SK-N-SH (cell line): ENCODE measurements around the gene ZNF148. TPM values are rescaled to one million over a fixed set of nuclear protein-coding genes. Genes with fewer than 3 reads are reported as not detected.

Experiments
- CTCF ChIA-PET: fragments of 300-600, 350-600 bp; formaldehyde crosslinking; extraction: SDS; loops from one replicate; lab custom pipeline; 2021; lab: Yijun Ruan, JAX
- POLR2A ChIA-PET: fragments of 350-600 bp; sonication (Branson Sonifier 250); formaldehyde crosslinking; extraction: SDS; loops from one replicate; lab custom pipeline; 2020; ENCODE audit warnings: antibody characterized with exemption, inconsistent platforms; lab: Yijun Ruan, JAX
- DNase-seq: peaks from one replicate; pipeline ENCODE4 v3.0.0; 2012
- H2AFZ ChIP-seq: fragments of 200-600 bp; sonication (generic); 2 replicates; pipeline ENCODE4 v1.8.1; 2016; ENCODE audit warnings: antibody characterized with exemption, mild to moderate bottlenecking, low read depth
- H3F3A ChIP-seq: fragments of 200-600 bp; sonication (generic); replicated peaks from 2 replicates; pipeline ENCODE3; 2016; ENCODE audit warnings: antibody characterized with exemption, mild to moderate bottlenecking; ENCODE audit not compliant: insufficient read depth
- H3K27ac ChIP-seq, 2 experiments: fragments of 200-500 bp in 1 of 2; fragments of 200-600 bp in 1 of 2; sonication (Bioruptor generic) in 1 of 2; sonication (generic), shearing (Covaris generic) in 1 of 2; 2 replicates each; pipeline versions ENCODE4 v1.5.1 to v1.6.1; 2014 to 2016; ENCODE audit warnings: low read depth in 2 of 2, inconsistent platforms in 1 of 2, low read length in 1 of 2, mild to moderate bottlenecking in 1 of 2, mixed read lengths in 1 of 2
- H3K27me3 ChIP-seq: fragments of 200-600 bp; sonication (generic), shearing (Covaris generic); 2 replicates; pipeline ENCODE4 v1.6.1; 2016; ENCODE audit warnings: mixed run types; ENCODE audit not compliant: insufficient read depth
- H3K36me3 ChIP-seq, 2 experiments: fragments of 200-500 bp in 1 of 2; fragments of 200-600 bp in 1 of 2; sonication (Bioruptor generic) in 1 of 2; sonication (generic) in 1 of 2; replicated peaks in 1 of 2; 2 replicates each; pipeline versions ENCODE3 to v1.5.1; 2014 to 2016; ENCODE audit warnings: low read length in 1 of 2, mild to moderate bottlenecking in 1 of 2; ENCODE audit not compliant: insufficient read depth in 2 of 2, control insufficient read depth in 1 of 2
- H3K4me1 ChIP-seq, 2 experiments: fragments of 200-500 bp in 1 of 2; fragments of 200-600 bp in 1 of 2; sonication (Bioruptor generic) in 1 of 2; sonication (generic), shearing (Covaris generic) in 1 of 2; 2 replicates each; pipeline versions ENCODE4 v1.5.1 to v1.6.1; 2014 to 2016; ENCODE audit warnings: low read depth in 1 of 2, low read length in 1 of 2, mixed run types in 1 of 2; ENCODE audit not compliant: insufficient read depth in 2 of 2, control insufficient read depth in 1 of 2
- H3K4me2 ChIP-seq: fragments of 200-600 bp; sonication (generic), shearing (Covaris generic); 2 replicates; pipeline ENCODE4 v1.6.1; 2017; ENCODE audit warnings: mixed run types
- H3K4me3 ChIP-seq, 2 experiments: fragments of 200-500 bp in 1 of 2; fragments of 200-600 bp in 1 of 2; sonication (Bioruptor generic) in 1 of 2; sonication (generic), shearing (Covaris generic) in 1 of 2; 2 replicates each; pipeline versions ENCODE4 v1.5.1 to v1.8.1; 2014 to 2016; ENCODE audit warnings: low read depth in 2 of 2, inconsistent platforms in 1 of 2, low read length in 1 of 2, mild to moderate bottlenecking in 1 of 2, mixed read lengths in 1 of 2, moderate library complexity in 1 of 2
- H3K79me2 ChIP-seq: fragments of 200-600 bp; sonication (generic); 2 replicates; pipeline ENCODE4 v1.8.1; 2017; ENCODE audit warnings: mild to moderate bottlenecking; ENCODE audit not compliant: insufficient read depth
- H3K9ac ChIP-seq: fragments of 200-600 bp; sonication (generic); 2 replicates; pipeline ENCODE4 v1.6.1; 2017; ENCODE audit warnings: mixed run types
- H3K9me2 ChIP-seq: fragments of 200-600 bp; sonication (generic); 2 replicates; pipeline ENCODE4 v1.6.1; 2017; ENCODE audit warnings: mixed run types
- H3K9me3 ChIP-seq: fragments of 200-600 bp; sonication (generic); 2 replicates; pipeline ENCODE4 v1.6.1; 2017; ENCODE audit warnings: mixed run types, mild to moderate bottlenecking, moderate library complexity
- H4K20me1 ChIP-seq: fragments of 200-600 bp; sonication (generic); 2 replicates; pipeline ENCODE4 v1.6.1; 2017; ENCODE audit warnings: mild to moderate bottlenecking, mixed run types; ENCODE audit not compliant: insufficient read depth
- CTCF ChIP-seq: fragments of 200-600 bp; sonication (generic); IDR thresholded peaks from 2 replicates; pipeline ENCODE4 v1.6.1; 2017; ENCODE audit warnings: antibody characterized with exemption, mild to moderate bottlenecking, moderate library complexity
- ELF1 ChIP-seq: IDR thresholded peaks from 2 replicates; pipeline ENCODE4 v1.4.0; 2012
- EZH2phosphoT487 ChIP-seq: fragments of 200-600 bp; sonication (generic); IDR thresholded peaks from 2 replicates; pipeline ENCODE4 v1.6.1; 2017; ENCODE audit warnings: low read depth, mixed run types, mild to moderate bottlenecking, antibody characterized with exemption, moderate library complexity, borderline replicate concordance
- FOXM1 ChIP-seq: IDR thresholded peaks from 2 replicates; pipeline ENCODE4 v1.4.0; 2012; ENCODE audit warnings: low read depth, mild to moderate bottlenecking
- MAX ChIP-seq: IDR thresholded peaks from 2 replicates; pipeline ENCODE4 v1.4.0; 2012; ENCODE audit warnings: low read depth
- MEF2A ChIP-seq: IDR thresholded peaks from 2 replicates; pipeline ENCODE4 v1.4.0; 2012; ENCODE audit warnings: low read depth, borderline replicate concordance
- NFIC ChIP-seq: IDR thresholded peaks from 2 replicates; pipeline ENCODE4 v1.4.0; 2012; ENCODE audit warnings: borderline replicate concordance
- NRF1 ChIP-seq: IDR thresholded peaks from 2 replicates; pipeline ENCODE4 v1.6.1; 2012; ENCODE audit warnings: low read depth, mild to moderate bottlenecking, low read length
- RAD21 ChIP-seq: IDR thresholded peaks from 2 replicates; pipeline ENCODE4 v1.6.1; 2012; ENCODE audit warnings: mild to moderate bottlenecking, low read length
- RCOR1 ChIP-seq: fragments of 150-350 bp; IDR thresholded peaks from 2 replicates; pipeline ENCODE4 v1.6.1; 2017; ENCODE audit warnings: antibody characterized with exemption, low read length
- RFX5 ChIP-seq: IDR thresholded peaks from 2 replicates; pipeline ENCODE4 v1.6.1; 2012; ENCODE audit warnings: mild to moderate bottlenecking, improper control_type of control experiment, low read length
- RXRA ChIP-seq: IDR thresholded peaks from 2 replicates; pipeline ENCODE4 v1.4.0; 2012; ENCODE audit warnings: low read depth, mild to moderate bottlenecking, borderline replicate concordance
- SIN3A ChIP-seq: IDR thresholded peaks from 2 replicates; pipeline ENCODE4 v1.6.1; 2012; ENCODE audit warnings: low read depth, mild to moderate bottlenecking, low read length, moderate library complexity, borderline replicate concordance
- TCF12 ChIP-seq: IDR thresholded peaks from 2 replicates; pipeline ENCODE4 v1.4.0; 2012
- TEAD4 ChIP-seq: IDR thresholded peaks from 2 replicates; pipeline ENCODE4 v1.4.0; 2012; ENCODE audit warnings: mild to moderate bottlenecking, borderline replicate concordance; ENCODE audit not compliant: insufficient read depth
- ZBTB33 ChIP-seq: IDR thresholded peaks from 2 replicates; pipeline ENCODE4 v1.4.0; 2012; ENCODE audit warnings: low read depth, borderline replicate concordance
- WGBS: methylation state at CpG from one replicate; pipeline ENCODE4 v1.1.6; 2017; ENCODE audit warnings: low lambda C conversion rate; 5-methylcytosine and 5-hydroxymethylcytosine counted together
- polyA plus RNA-seq, 3 experiments: library from polyadenylated mRNA; depleted of rRNA; stranded (reverse); fragments of >200 nt; gene quantifications; 2 replicates each; pipeline ENCODE4 v1.2.3, GENCODE V29; 2012

ZNF148 gene
- polyA plus RNA-seq, 1 of the 3 experiments (the other 2 are of a cell fraction): 5.1 TPM

GRCh38 chr3:125203731-125204130 is 171.4 kb downstream of the ZNF148 start:
- TF ChIP-seq NRF1: no peak
- POLR2A ChIA-PET: no interaction called here
- H3K79me2 ChIP-seq: no peaks in the 10 kb centered on the region

GRCh38 chr3:125202197-125202596 is 172.9 kb downstream of the ZNF148 start:
- Histone ChIP-seq H3K9ac (no peak overlapping the region), H3K4me3 (no peak overlapping the region), H3K27ac (no peak overlapping the region), H3F3A (no peaks in the 10 kb centered on the region), H3K27me3 (no peaks in the 10 kb centered on the region), H3K36me3 (no peaks in the 10 kb centered on the region), H2AFZ (no peak overlapping the region), H4K20me1 (no peaks in the 10 kb centered on the region), H3K9me2 (no peaks in the 10 kb centered on the region)
- DNase-seq: no peak
- CTCF ChIA-PET: interaction anchor here (0.6 to 1.7 kb wide), 2 partner anchors 16 to 165 kb away, joined by 4 read pairs; no protein-coding TSS in a partner anchor
- 79% methylated on average over 4 of the region's 4 CpGs for WGBS
- TF ChIP-seq FOXM1 (no peak), EZH2phosphoT487 (no peak), RAD21 (peak; percentile 38; the same call in 1 of the 2 replicates), MAX (no peak), MEF2A (no peak), NRF1 (no peak), ZBTB33 (no peak), RCOR1 (no peak), NFIC (no peak), RXRA (no peak), TCF12 (no peak), ELF1 (no peak), TEAD4 (no peak), SIN3A (no peak), CTCF (peak; percentile 26; the same call in 1 of the 2 replicates), RFX5 (no peak)
- TF ChIP-seq, all 33 proteins: peak for 2
- H3K4me1 ChIP-seq: no peaks in the 10 kb centered on the region
- H3K79me2 ChIP-seq: no peaks in the 10 kb centered on the region
- POLR2A ChIA-PET: no interaction called here
- no peak overlapping the region for H3K4me2 ChIP-seq
- no peaks in the 10 kb centered on the region for H3K9me3 ChIP-seq

More at GRCh38 chr3:125203731-125204130, 171.4 kb downstream of the ZNF148 start:
- DNase-seq: no peak
- Histone ChIP-seq H3K4me1 (no peaks in the 10 kb centered on the region), H3K4me3 (no peak overlapping the region), H2AFZ (no peak overlapping the region), H3K27me3 (no peaks in the 10 kb centered on the region), H3F3A (no peaks in the 10 kb centered on the region), H4K20me1 (no peaks in the 10 kb centered on the region), H3K9me3 (no peaks in the 10 kb centered on the region), H3K9me2 (no peaks in the 10 kb centered on the region), H3K27ac (no peak overlapping the region), H3K4me2 (no peak overlapping the region), H3K9ac (no peak overlapping the region), H3K36me3 (no peaks in the 10 kb centered on the region)
- CTCF ChIA-PET: no interaction called here
